ENCODE results near the gene SEPTIN12. TPM values are rescaled to one million over a fixed set of nuclear protein-coding genes. Genes with fewer than 3 reads are reported as not detected.

SEPTIN12 gene
- polyA plus RNA-seq, 1 donor from 2014 or later, result 1.8 TPM

GRCh38 chr16:4801051-4801961, 13.2 kb upstream of the SEPTIN12 start:
- H2AFZ ChIP-seq (ENCODE audit: low read depth, low read length), result no peak overlapping the region
- no peaks in the 10 kb centered on the region for H3F3A ChIP-seq (ENCODE audit: insufficient read depth, low read length, poor library complexity, severe bottlenecking)
- no peaks in the 10 kb centered on the region for H4K20me1 ChIP-seq (ENCODE audit: insufficient read depth)
- H3K4me2 ChIP-seq (ENCODE audit: low read length), result peak overlapping the region; percentile 62
- no peaks in the 10 kb centered on the region for H3K9me3 ChIP-seq (ENCODE audit: low read length)
- H3K9me2 ChIP-seq (ENCODE audit: insufficient read depth, low read length), result no peaks in the 10 kb centered on the region
- no peak for TF ChIP-seq MXI1 (conservative IDR thresholded peaks at IDR 0.05; ENCODE audit: poor library complexity, severe bottlenecking)
- H3K79me2 ChIP-seq (replicated peaks; ENCODE audit: insufficient read depth, low read length), result no peaks in the 10 kb centered on the region
- H3K4me3 ChIP-seq (ENCODE audit: low read length), result peak overlapping the region; percentile 92
- H3K36me3 ChIP-seq (ENCODE audit: insufficient read depth, low read length), result no peaks in the 10 kb centered on the region
- peak overlapping the region; percentile 83 for H3K9ac ChIP-seq (ENCODE audit: low read length)
- no peaks in the 10 kb centered on the region for H3K27me3 ChIP-seq (ENCODE audit: insufficient read depth, low read depth, low read length)
- H3K27ac ChIP-seq (ENCODE audit: low read length), result peak overlapping the region; percentile 86

GRCh38 chr16:4800290-4801041, 12.3 kb upstream of the SEPTIN12 start:
- Histone ChIP-seq H3K27ac (ENCODE audit: low read length) (no peak overlapping the region), H4K20me1 (ENCODE audit: insufficient read depth) (no peaks in the 10 kb centered on the region), H3K79me2 (replicated peaks; ENCODE audit: insufficient read depth, low read length) (no peaks in the 10 kb centered on the region), H3K27me3 (ENCODE audit: insufficient read depth, low read depth, low read length) (no peaks in the 10 kb centered on the region), H3K9me2 (ENCODE audit: insufficient read depth, low read length) (no peaks in the 10 kb centered on the region), H3K4me2 (ENCODE audit: low read length) (no peak overlapping the region), H3K4me3 (ENCODE audit: low read length) (peak overlapping the region; percentile 92), H3F3A (ENCODE audit: insufficient read depth, low read length, poor library complexity, severe bottlenecking) (no peaks in the 10 kb centered on the region), H3K9me3 (ENCODE audit: low read length) (no peaks in the 10 kb centered on the region), H2AFZ (ENCODE audit: low read depth, low read length) (no peak overlapping the region), H3K9ac (ENCODE audit: low read length) (no peak overlapping the region), H3K36me3 (ENCODE audit: insufficient read depth, low read length) (no peaks in the 10 kb centered on the region)
- TF ChIP-seq EP300 (conservative IDR thresholded peaks at IDR 0.05; ENCODE audit: poor library complexity, severe bottlenecking) (no peak), POLR2AphosphoS5 (IDR thresholded peaks at IDR 0.05) (no peak), RAD21 (conservative IDR thresholded peaks at IDR 0.05) (no peak), REST (IDR thresholded peaks at IDR 0.05; ENCODE audit: borderline replicate concordance) (no peak), CTCF (IDR thresholded peaks at IDR 0.05; ENCODE audit: poor library complexity, severe bottlenecking) (no peak), EZH2 (IDR thresholded peaks at IDR 0.05; ENCODE audit: borderline replicate concordance, insufficient read depth, low read length, poor library complexity, severe bottlenecking) (no peak), MXI1 (conservative IDR thresholded peaks at IDR 0.05; ENCODE audit: poor library complexity, severe bottlenecking) (no peak), TAF1 (IDR thresholded peaks at IDR 0.05; ENCODE audit: low read depth) (no peak), SMC3 (conservative IDR thresholded peaks at IDR 0.05; ENCODE audit: poor library complexity) (no peak)

Data from neural cell (in vitro differentiated cells).